Endothelial cell of umbilical vein (primary cell): ENCODE results near the gene PCDHGA1. TPM values are rescaled to one million over a fixed set of nuclear protein-coding genes. Genes with fewer than 3 reads are reported as not detected.

Experiments used
- BruUV-seq: library from RNA; stranded (reverse); fragments of 400-500 nt; replicated peaks from 2 replicates; lab custom pipeline; 2021; lab: Mats Ljungman, UMichigan
- CTCF ChIA-PET: fragments of 300-600, 350-600 bp; sonication (Branson Sonifier 250); formaldehyde crosslinking; loops from one replicate; lab custom pipeline; 2021; ENCODE audit warnings: antibody characterized with exemption, inconsistent platforms; lab: Charles Lee
- POLR2A ChIA-PET: fragments of 300-600, 350-600 bp; sonication (Branson Sonifier 250); formaldehyde crosslinking; loops from one replicate; lab custom pipeline; 2021; ENCODE audit warnings: antibody characterized with exemption, inconsistent platforms; lab: Charles Lee
- DNase-seq: peaks from one replicate; pipeline ENCODE4 v3.0.0-alpha.2; 2011; ENCODE audit warnings: low read depth, low spot score
- FAIRE-seq: peaks from 2 replicates; lab custom pipeline; 2011; peaks lifted over from hg19 to GRCh38; lab: Jason Lieb, UNC
- H2AFZ ChIP-seq: 2 replicates; pipeline ENCODE4 v1.6.0; 2012; ENCODE audit warnings: low read depth, low read length, control low read depth, inconsistent platforms
- H3K27ac ChIP-seq: 2 replicates; pipeline ENCODE4 v1.5.1; 2011; ENCODE audit warnings: low read depth, mild to moderate bottlenecking, control low read depth, low read length, moderate library complexity; ENCODE audit not compliant: insufficient read depth
- H3K27me3 ChIP-seq, 2 experiments: 2 replicates each; pipeline versions ENCODE4 v1.6.0 to v1.6.1; 2011; ENCODE audit warnings: low read length in 2 of 2, mixed read lengths in 1 of 2; ENCODE audit not compliant: control insufficient read depth in 2 of 2, insufficient read depth in 2 of 2
- H3K36me3 ChIP-seq, 2 experiments: 2 replicates in 1 of 2; 3 replicates in 1 of 2; pipeline ENCODE4 v1.5.1; 2011; ENCODE audit warnings: low read length in 2 of 2, mild to moderate bottlenecking in 1 of 2, moderate library complexity in 1 of 2; ENCODE audit not compliant: control insufficient read depth in 2 of 2, insufficient read depth in 2 of 2; ENCODE audit errors: extremely low read depth in 1 of 2
- H3K4me1 ChIP-seq: 3 replicates; pipeline ENCODE4 v1.5.1; 2011; ENCODE audit warnings: mild to moderate bottlenecking, low read length; ENCODE audit not compliant: control insufficient read depth, insufficient read depth; ENCODE audit errors: extremely low read depth
- H3K4me2 ChIP-seq: 2 replicates; pipeline ENCODE4 v1.6.1; 2011; ENCODE audit warnings: low read length, control low read depth, mixed read lengths; ENCODE audit not compliant: insufficient read depth
- H3K4me3 ChIP-seq, 3 experiments: fragments of 200-600 bp in 1 of 3; sonication (generic), shearing (Covaris generic) in 1 of 3; replicated peaks in 1 of 3; 2 replicates each; pipeline ENCODE4 v1.5.1; 2011 to 2016; ENCODE audit warnings: control low read depth in 3 of 3, low read length in 3 of 3, mild to moderate bottlenecking in 2 of 3, inconsistent platforms in 1 of 3, low read depth in 1 of 3, moderate library complexity in 1 of 3; ENCODE audit not compliant: insufficient read depth in 1 of 3
- H3K79me2 ChIP-seq: 2 replicates; pipeline ENCODE4 v1.6.0; 2012; ENCODE audit warnings: low read length, inconsistent platforms; ENCODE audit not compliant: control insufficient read depth, insufficient read depth
- H3K9ac ChIP-seq: replicated peaks from 2 replicates; pipeline ENCODE3; 2011; ENCODE audit warnings: low read length, control low read depth; ENCODE audit not compliant: insufficient read depth; ENCODE audit errors: extremely low read depth
- H3K9me1 ChIP-seq: replicated peaks from 3 replicates; pipeline ENCODE4 v1.6.0; 2011; ENCODE audit warnings: mild to moderate bottlenecking, low read length; ENCODE audit not compliant: control insufficient read depth, insufficient read depth; ENCODE audit errors: extremely low read depth
- H3K9me3 ChIP-seq: replicated peaks from 2 replicates; pipeline ENCODE4 v1.5.1; 2012; ENCODE audit warnings: low read length, inconsistent platforms; ENCODE audit not compliant: control insufficient read depth, insufficient read depth
- H4K20me1 ChIP-seq: replicated peaks from 2 replicates; pipeline ENCODE3; 2011; ENCODE audit warnings: mild to moderate bottlenecking, low read length; ENCODE audit not compliant: control insufficient read depth, insufficient read depth; ENCODE audit errors: extremely low read depth
- EZH2 ChIP-seq: IDR thresholded peaks from 2 replicates; pipeline ENCODE4 v1.6.1; 2012; ENCODE audit warnings: borderline replicate concordance, low read depth, mild to moderate bottlenecking, moderate library complexity, low read length, inconsistent platforms; ENCODE audit not compliant: severe bottlenecking
- FOS ChIP-seq: IDR thresholded peaks from 2 replicates; pipeline ENCODE4 v1.6.1; 2011; ENCODE audit warnings: mild to moderate bottlenecking, low read length, moderate library complexity, borderline replicate concordance; ENCODE audit not compliant: insufficient read depth
- GATA2 ChIP-seq: IDR thresholded peaks from 2 replicates; pipeline ENCODE4 v1.7.0; 2011; ENCODE audit warnings: low read depth, mild to moderate bottlenecking, moderate library complexity, mixed read lengths, low read length; ENCODE audit not compliant: insufficient read length, insufficient read depth
- JUN ChIP-seq: IDR thresholded peaks from 2 replicates; pipeline ENCODE4 v1.6.1; 2011; ENCODE audit warnings: borderline replicate concordance, low read depth; ENCODE audit not compliant: insufficient read length, insufficient read depth
- MYC ChIP-seq: IDR thresholded peaks from one replicate; pipeline ENCODE4 v1.6.1; 2011; ENCODE audit warnings: mild to moderate bottlenecking, low read depth, low read length
- POLR2A ChIP-seq: IDR thresholded peaks from 2 replicates; pipeline ENCODE4 v1.6.1; 2012; ENCODE audit warnings: low read depth, mild to moderate bottlenecking, control low read depth, low read length
- POLR2AphosphoS5 ChIP-seq: IDR thresholded peaks from 2 replicates; pipeline ENCODE4 v1.6.1; 2012; ENCODE audit warnings: low read depth, mild to moderate bottlenecking, control low read depth, low read length, moderate library complexity; ENCODE audit not compliant: insufficient read depth
- dilution Hi-C: fragments of 300-500 bp; cut with MboI; formaldehyde crosslinking; loops from one replicate; pipeline ENCODE4 v1.15.0; 2019; ENCODE audit warnings: low sequenced_read_pairs; ENCODE audit not compliant: extremely low pct_ligation_motif_present
- intact Hi-C: fragments of 100-400 bp; cut with micrococcal nuclease; formaldehyde crosslinking; loops from one replicate; pipeline ENCODE4 v1.10.0; 2022
- polyA plus RNA-seq, 4 experiments: library from polyadenylated mRNA; depleted of rRNA in 3 of 4; stranded (reverse) in 3 of 4; unstranded in 1 of 4; fragments of >200 nt; gene quantifications; 2 replicates each; pipeline versions ENCODE4 v1.2.1 to v1.2.3, GENCODE V29; 2011 to 2012; ENCODE audit warnings: missing spikeins in 1 of 4
- total RNA-seq: library from RNA; stranded (reverse); gene quantifications from 2 replicates; pipeline ENCODE4 v1.2.3, GENCODE V29; 2021
- TF ChIP-seq, protein P1 (sequence below), 2 donors: IDR thresholded peaks; 1 replicate in 1 of 2; 2 replicates in 1 of 2; pipeline ENCODE4 v1.5.1; 2011; ENCODE audit warnings: low read length in 2 of 2, mild to moderate bottlenecking in 2 of 2, moderate library complexity in 2 of 2, control low read depth in 1 of 2, inconsistent platforms in 1 of 2, low read depth in 1 of 2; ENCODE audit not compliant: insufficient read depth in 1 of 2; ENCODE audit errors: extremely low read depth in 1 of 2
- TF ChIP-seq, protein P2 (sequence below): IDR thresholded peaks from 2 replicates; pipeline ENCODE4 v1.6.1; 2011; ENCODE audit not compliant: insufficient read depth, insufficient read length

The PCDHGA1 gene
- total and polyA plus RNA-seq, 2 donors (not counting 3 experiments of a cell fraction or from before 2014, with no cell fraction given) = 0.22 to 0.44 TPM

DNA sequence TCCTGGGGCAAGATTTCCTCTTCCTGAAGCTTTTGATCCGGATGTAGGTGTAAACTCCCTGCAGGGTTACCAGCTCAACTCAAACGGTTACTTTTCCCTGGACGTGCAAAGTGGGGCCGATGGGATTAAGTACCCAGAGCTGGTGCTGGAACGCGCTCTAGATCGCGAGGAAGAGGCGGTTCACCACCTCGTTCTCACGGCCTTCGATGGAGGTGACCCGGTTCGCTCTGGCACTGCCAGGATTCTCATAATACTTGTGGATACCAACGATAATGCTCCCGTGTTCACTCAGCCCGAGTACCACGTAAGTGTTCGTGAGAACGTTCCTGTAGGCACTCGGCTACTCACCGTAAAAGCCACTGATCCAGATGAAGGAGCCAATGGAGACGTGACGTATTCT, 25.3 kb downstream of the PCDHGA1 start:
- no TSS peak for BruUV-seq
- no peak overlapping the region for H3K9ac ChIP-seq
- no peak overlapping the region for H3K4me3 ChIP-seq
- FAIRE-seq (no peak), DNase-seq (no peak)
- no peaks in the 10 kb centered on the region for H3K4me1 ChIP-seq
- no peaks in the 10 kb centered on the region for H3K9me3 ChIP-seq
- H2AFZ ChIP-seq = no peak overlapping the region
- no peaks in the 10 kb centered on the region for H4K20me1 ChIP-seq
- H3K27ac ChIP-seq = no peak overlapping the region
- dilution Hi-C loops (no loop called here), intact Hi-C loops (no loop called here)
- H3K79me2 ChIP-seq = no peaks in the 10 kb centered on the region
- H3K4me2 ChIP-seq = no peak overlapping the region
- TF ChIP-seq POLR2A (no peak), JUN (no peak), GATA2 (no peak), FOS (no peak), POLR2AphosphoS5 (no peak), EZH2 (no peak), MYC (no peak)
- TF ChIP-seq, protein P1, sequence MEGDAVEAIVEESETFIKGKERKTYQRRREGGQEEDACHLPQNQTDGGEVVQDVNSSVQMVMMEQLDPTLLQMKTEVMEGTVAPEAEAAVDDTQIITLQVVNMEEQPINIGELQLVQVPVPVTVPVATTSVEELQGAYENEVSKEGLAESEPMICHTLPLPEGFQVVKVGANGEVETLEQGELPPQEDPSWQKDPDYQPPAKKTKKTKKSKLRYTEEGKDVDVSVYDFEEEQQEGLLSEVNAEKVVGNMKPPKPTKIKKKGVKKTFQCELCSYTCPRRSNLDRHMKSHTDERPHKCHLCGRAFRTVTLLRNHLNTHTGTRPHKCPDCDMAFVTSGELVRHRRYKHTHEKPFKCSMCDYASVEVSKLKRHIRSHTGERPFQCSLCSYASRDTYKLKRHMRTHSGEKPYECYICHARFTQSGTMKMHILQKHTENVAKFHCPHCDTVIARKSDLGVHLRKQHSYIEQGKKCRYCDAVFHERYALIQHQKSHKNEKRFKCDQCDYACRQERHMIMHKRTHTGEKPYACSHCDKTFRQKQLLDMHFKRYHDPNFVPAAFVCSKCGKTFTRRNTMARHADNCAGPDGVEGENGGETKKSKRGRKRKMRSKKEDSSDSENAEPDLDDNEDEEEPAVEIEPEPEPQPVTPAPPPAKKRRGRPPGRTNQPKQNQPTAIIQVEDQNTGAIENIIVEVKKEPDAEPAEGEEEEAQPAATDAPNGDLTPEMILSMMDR (IDR thresholded peaks at IDR 0.05; ENCODE audit: extremely low read depth in 1 of 2, insufficient read depth in 1 of 2, low read depth in 1 of 2, low read length in 2 of 2) = no peak
- TF ChIP-seq, protein P2, sequence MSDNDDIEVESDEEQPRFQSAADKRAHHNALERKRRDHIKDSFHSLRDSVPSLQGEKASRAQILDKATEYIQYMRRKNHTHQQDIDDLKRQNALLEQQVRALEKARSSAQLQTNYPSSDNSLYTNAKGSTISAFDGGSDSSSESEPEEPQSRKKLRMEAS = no peak
- ChIA-PET CTCF (interaction anchor here (0.9 to 3.0 kb wide), 17 partner anchors 9 to 208 kb away, joined by 3 to 25 read pairs (median 5); partner anchors contain the start of genes PCDHGA11, PCDHGA12, PCDHGA2 and PCDHGA3), POLR2A (no interaction called here)
- H3K9me1 ChIP-seq = no peaks in the 10 kb centered on the region
- no peaks in the 10 kb centered on the region for H3K36me3 ChIP-seq
- H3K27me3 ChIP-seq = peaks cover 30 to 58% of the 10 kb centered on the region in 2 experiments
